IgD-negative memory B cell (primary cell): ENCODE measurements around the gene ANKRD11. TPM values are rescaled to one million over a fixed set of nuclear protein-coding genes. Genes with fewer than 3 reads are reported as not detected.
"Not testable (repeated sequence)": the region's sequence is repeated elsewhere in the genome, so short reads cannot be mapped to it uniquely, and the experiment has no call there.

Experiments
- H3K27ac Mint-ChIP-seq, 3 donors: one replicate each; pipeline ENCODE4 v1.8.0; 2020 to 2022; ENCODE audit warnings: mild to moderate bottlenecking in 3 of 3, mixed read lengths in 3 of 3, moderate library complexity in 1 of 3
- H3K27me3 Mint-ChIP-seq: one replicate; pipeline ENCODE4 v1.8.0; 2021; ENCODE audit warnings: mixed read lengths
- H3K36me3 Mint-ChIP-seq: one replicate; pipeline ENCODE4 v1.8.0; 2020; ENCODE audit warnings: mild to moderate bottlenecking, mixed read lengths
- H3K4me1 Mint-ChIP-seq, 3 donors: one replicate each; pipeline ENCODE4 v1.8.0; 2020 to 2022; ENCODE audit warnings: mixed read lengths in 3 of 3, mild to moderate bottlenecking in 1 of 3
- H3K4me3 Mint-ChIP-seq, 4 donors: one replicate each; pipeline ENCODE4 v1.8.0; 2020 to 2022; ENCODE audit warnings: mild to moderate bottlenecking in 4 of 4, mixed read lengths in 4 of 4, moderate library complexity in 3 of 4
- H3K9me3 Mint-ChIP-seq, 3 donors: one replicate each; pipeline ENCODE4 v1.8.0; 2020 to 2021; ENCODE audit warnings: mixed read lengths in 3 of 3, mild to moderate bottlenecking in 1 of 3
- polyA plus RNA-seq: library from polyadenylated mRNA; unstranded; fragments of 300-500 nt; fragmentation: Illumina TruSeq; gene quantifications from one replicate; pipeline ENCODE4 v1.2.3, GENCODE V29; 2021

Gene ANKRD11
- polyA plus RNA-seq, 1 donor from 2014 or later = 11.6 TPM

DNA sequence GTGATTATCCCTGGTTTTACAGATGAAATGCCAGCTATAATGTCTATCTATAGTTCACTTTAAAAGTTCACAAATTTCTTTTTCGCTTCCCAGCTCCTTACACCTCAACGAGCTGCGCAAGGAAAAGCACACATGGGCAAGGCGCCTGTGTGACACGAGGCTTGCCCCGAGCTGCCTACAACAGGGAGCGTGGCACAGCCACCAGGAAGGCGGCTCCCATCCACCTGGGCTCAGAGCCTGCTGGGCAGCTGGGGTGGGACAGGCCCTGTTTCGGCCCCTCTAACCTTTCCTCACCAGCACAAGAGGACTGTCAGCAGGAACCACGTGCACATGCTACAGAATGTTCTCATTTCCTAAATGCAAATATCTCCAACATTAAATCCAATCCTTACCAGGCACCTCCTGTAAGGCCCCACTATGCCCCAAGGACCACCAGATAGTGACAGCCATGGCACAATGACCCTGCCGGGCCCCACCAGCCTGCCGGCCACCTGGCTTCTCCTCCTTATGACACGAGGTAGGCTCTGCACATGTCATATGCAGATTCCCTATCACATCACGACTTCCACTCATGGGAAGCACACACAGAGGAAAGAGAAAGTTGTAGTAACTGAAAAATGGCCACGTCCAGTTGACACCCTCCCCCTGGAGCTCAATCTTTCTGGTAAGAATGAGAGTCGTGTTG, 180.8 kb downstream of the ANKRD11 start:
- Mint-ChIP-seq H3K27ac (peak overlapping the region in 1 of 3 donors; percentile 73), H3K36me3 (no peaks in the 10 kb centered on the region), H3K4me3 (no peak overlapping the region), H3K9me3 (no peaks in the 10 kb centered on the region), H3K27me3 (no peaks in the 10 kb centered on the region), H3K4me1 (peaks cover 31 to 41% (median 39%) of the 10 kb centered on the region in 3 donors)

DNA sequence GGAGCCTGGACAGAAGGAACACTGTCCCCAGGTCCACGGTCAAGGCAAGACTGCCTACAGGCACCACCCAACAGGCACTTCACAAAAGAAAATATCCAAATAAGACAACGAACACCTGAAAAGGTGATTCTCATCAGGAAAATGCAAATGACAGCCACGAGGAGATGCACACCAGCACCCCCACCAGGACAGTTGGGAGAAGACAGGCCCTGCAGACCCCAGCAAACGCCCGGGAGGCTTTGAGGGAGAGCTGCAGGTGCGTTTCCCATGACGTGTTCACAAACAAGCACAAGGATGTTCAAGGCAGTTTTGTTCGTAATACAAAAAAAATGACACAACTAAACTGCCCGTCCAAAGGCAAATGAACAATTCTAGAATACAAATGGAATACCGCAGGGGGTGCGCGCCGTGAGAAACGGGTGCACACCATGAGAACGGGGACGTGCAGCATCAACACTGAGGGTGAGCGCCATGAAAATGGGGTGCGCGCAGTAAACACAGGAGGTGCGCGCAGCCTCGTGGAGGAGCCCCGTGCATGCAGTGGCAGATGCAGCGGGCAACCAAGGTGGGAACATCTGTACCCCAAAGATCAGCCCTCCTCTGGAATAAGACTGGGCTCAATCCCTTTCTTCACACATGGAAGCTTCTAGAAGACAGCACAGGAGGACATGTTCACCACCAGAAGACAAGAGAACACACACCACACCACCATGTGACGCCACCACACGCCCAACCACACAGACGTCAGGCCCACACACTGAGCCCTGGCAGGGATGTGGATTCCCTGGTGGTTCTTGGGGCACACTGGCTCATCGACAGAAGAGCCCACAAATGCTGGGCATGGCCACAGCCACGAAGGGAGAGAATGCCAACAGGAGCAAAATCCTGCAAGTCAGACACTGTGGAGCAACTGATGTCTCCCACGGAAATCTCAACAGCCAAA, 181.7 kb downstream of the ANKRD11 start:
- Mint-ChIP-seq H3K27me3 (no peaks in the 10 kb centered on the region), H3K27ac (peak overlapping the region; percentile 53 to 89 (median 63)), H3K36me3 (no peaks in the 10 kb centered on the region), H3K4me3 (peak overlapping the region in 1 of 4 donors; percentile 51), H3K9me3 (no peaks in the 10 kb centered on the region), H3K4me1 (peaks cover 24 to 37% (median 33%) of the 10 kb centered on the region in 3 donors)

DNA sequence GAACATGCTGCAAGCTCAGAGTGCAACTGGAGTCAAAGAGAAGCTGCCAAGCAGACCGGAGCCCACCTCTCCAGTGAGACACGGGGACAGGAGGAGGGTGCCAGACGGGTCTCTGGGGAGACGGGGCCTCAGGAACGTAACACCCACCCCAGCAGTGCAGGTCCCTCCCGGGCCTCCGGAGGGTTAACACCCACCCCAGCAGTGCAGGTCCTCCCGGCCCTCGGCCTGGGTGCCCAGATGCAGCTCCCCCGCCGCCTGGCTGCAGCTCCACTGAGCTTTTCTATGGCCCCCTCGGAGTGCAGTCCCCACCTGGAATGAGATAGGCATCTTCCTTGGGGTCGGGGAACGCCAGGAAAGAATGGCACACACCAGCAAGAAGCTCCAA, 182.9 kb downstream of the ANKRD11 start:
- H3K4me3 Mint-ChIP-seq = peak overlapping the region in 1 of 4 donors; percentile 68
- H3K36me3 Mint-ChIP-seq = no peaks in the 10 kb centered on the region
- peaks cover 26 to 40% (median 29%) of the 10 kb centered on the region in 3 donors for H3K4me1 Mint-ChIP-seq
- peak overlapping the region in 1 of 3 donors; percentile 73 for H3K27ac Mint-ChIP-seq
- H3K9me3 Mint-ChIP-seq = no peaks in the 10 kb centered on the region
- no peaks in the 10 kb centered on the region for H3K27me3 Mint-ChIP-seq

DNA sequence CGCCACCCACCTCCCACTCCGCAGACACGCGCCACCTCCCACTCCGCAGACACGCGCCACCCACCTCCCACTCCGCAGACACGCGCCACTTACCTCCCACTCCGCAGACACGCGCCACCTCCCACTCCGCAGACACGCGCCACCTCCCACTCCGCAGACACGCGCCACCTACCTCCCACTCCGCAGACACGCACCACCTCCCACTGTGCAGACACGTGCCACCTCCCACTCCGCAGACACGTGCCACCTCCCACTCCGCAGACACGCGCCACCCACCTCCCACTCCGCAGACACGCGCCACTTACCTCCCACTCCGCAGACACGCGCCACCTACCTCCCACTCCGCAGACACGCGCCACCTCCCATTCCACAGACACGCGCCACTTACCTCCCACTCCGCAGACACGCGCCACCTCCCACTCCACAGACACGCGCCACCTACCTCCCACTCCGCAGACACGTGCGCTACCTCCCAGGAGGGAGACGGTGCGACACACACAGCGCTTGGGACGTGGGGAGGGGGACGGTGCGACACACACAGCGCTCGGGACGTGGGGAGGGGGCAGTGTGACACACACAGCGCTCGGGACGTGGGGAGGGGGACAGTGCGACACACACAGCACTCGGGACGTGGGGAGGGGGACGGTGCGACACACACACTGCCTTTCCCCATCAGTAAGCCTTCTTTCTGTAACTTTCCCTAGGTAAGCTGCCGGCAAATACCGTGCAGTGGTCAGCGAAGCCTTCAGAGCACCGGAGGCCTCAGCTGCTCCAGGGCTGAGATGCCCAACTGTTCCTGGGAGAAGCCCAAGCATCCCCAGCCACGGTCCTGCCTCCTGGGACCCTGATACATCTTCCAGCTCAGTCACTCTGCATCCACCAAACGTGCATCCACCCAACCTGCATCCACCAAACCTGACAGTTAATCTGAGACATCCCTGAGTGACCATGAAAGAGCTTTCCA, 183.6 kb downstream of the ANKRD11 start:
- not testable (repeated sequence) for H3K9me3 Mint-ChIP-seq, H3K27me3 Mint-ChIP-seq, H3K36me3 Mint-ChIP-seq
- H3K27ac Mint-ChIP-seq = peak overlapping the region in 1 of 3 donors; percentile 73
- peaks cover 28 to 41% (median 29%) of the 10 kb centered on the region in 3 donors for H3K4me1 Mint-ChIP-seq
- H3K4me3 Mint-ChIP-seq = peak overlapping the region in 1 of 4 donors; percentile 68

DNA sequence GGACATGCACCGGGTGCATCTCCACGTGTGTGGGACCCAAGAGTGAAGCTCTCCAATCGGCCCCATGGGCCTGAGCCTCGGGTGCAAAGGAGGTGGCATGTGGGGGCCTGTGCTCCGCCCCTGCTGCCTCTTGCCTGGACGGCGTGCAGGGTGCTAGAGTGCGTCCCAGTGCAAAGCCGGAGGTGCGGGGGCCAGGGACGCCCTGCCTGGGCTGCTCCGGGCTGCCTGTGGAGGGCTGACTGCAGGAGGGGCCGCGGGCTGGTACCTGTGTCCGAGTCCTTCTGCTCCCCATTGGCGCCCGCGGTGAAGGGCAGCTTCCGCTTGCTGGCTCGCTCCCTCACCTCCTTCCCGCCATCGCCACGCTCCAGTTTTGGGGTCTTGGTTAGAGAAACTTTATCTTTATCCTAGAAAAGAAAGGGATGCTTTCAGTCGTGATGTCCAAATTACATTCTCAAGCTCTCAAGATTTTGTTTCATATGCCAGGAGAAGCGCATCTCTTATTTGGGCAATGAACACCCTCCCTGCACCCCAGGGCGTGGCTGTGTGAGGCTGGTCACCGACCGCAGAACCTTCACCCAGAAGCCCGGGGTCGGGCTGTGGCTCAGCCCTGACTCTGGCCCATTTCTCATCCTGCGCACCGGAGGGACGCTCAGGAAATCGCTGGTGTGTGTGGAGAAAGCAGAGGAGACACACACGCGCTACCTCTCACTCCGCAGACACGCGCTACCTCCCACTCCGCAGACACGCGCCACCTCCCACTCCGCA, 185.2 kb downstream of the ANKRD11 start:
- H3K27me3 Mint-ChIP-seq = no peaks in the 10 kb centered on the region
- peaks cover 20 to 36% (median 21%) of the 10 kb centered on the region in 3 donors for H3K4me1 Mint-ChIP-seq
- H3K4me3 Mint-ChIP-seq = no peak overlapping the region
- H3K9me3 Mint-ChIP-seq = no peaks in the 10 kb centered on the region
- H3K27ac Mint-ChIP-seq = no peak overlapping the region
- H3K36me3 Mint-ChIP-seq = no peaks in the 10 kb centered on the region

DNA sequence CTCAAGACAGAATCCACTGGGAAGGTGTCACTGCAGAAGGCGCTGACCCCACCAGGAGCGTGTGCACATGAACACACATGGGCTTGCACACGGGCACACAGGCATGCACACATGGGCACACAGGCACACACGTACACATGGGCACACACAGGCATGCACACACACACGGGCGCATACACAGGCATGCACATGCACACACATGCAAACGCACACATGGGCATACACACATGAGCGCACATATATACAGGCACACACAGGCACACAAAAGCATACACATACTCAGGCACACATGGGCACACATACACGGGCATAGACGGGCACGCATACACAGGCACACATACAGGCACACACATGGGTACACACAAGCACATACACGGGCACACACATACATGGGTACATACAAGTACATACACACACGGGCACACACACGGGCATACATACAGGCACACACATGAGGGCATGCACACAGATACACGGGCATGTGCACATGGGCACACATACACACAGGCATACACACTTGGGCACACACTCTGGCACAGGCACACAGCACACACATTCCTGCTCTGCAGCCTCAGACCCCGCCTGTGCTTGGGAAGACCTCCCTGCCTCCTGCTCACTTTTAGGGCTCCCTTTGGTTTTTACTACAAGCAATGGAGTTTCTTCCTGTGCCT, 186.0 kb downstream of the ANKRD11 start:
- Mint-ChIP-seq H3K4me1 (peaks cover 15 to 31% (median 19%) of the 10 kb centered on the region in 3 donors), H3K27ac (peak overlapping the region in 1 of 3 donors; percentile 89), H3K4me3 (no peak overlapping the region), H3K36me3 (no peaks in the 10 kb centered on the region), H3K27me3 (no peaks in the 10 kb centered on the region), H3K9me3 (no peaks in the 10 kb centered on the region)

DNA sequence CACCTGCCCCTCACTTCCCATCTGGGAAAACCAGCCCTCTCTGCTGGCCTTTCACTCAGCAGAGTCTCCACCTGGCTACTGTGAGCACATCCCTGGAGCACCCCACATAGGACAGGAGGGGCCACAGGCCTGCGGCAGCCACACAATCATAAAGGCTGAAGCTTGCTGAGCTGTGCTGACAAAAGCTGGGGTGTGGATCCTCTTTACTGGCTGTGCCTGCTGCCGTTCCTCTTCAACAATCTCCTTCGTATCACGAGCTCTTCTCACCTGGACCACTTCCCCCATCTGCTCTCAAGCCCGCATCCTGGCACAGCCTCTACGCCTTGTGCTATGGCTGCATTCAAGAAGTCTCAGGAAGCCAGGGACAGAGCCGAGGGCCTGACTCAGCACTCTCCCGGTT, 186.7 kb downstream of the ANKRD11 start:
- H3K27ac Mint-ChIP-seq = peak overlapping the region in 2 of 3 donors; percentile 41 to 89
- H3K4me3 Mint-ChIP-seq = no peak overlapping the region
- no peaks in the 10 kb centered on the region for H3K9me3 Mint-ChIP-seq
- no peaks in the 10 kb centered on the region for H3K27me3 Mint-ChIP-seq
- H3K36me3 Mint-ChIP-seq = no peaks in the 10 kb centered on the region
- peaks cover 8 to 26% (median 19%) of the 10 kb centered on the region in 3 donors for H3K4me1 Mint-ChIP-seq

DNA sequence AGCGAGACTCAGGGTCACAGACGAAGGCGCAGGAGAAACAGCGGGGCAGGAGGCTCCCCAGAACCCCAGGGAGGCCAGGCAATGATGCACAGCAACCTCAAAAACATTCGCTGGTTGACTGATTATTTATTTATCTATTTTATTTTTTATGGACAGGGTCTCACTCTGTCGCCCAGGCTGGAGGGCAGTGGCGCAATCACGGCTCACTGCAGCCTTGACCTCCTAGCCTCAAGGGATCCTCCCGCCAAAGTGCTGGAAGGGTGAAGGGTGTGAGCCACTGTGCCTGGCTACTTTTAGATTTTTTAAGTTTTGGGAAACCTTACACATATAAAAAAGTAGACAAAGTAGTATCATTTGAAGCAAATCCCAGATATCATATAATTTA, 189.4 kb downstream of the ANKRD11 start:
- peaks cover 5 to 18% (median 18%) of the 10 kb centered on the region in 3 donors for H3K4me1 Mint-ChIP-seq
- no peaks in the 10 kb centered on the region for H3K9me3 Mint-ChIP-seq
- no peaks in the 10 kb centered on the region for H3K27me3 Mint-ChIP-seq
- no peak overlapping the region for H3K4me3 Mint-ChIP-seq
- H3K27ac Mint-ChIP-seq = peak overlapping the region in 1 of 3 donors; percentile 51
- peaks cover 2% of the 10 kb centered on the region for H3K36me3 Mint-ChIP-seq

DNA sequence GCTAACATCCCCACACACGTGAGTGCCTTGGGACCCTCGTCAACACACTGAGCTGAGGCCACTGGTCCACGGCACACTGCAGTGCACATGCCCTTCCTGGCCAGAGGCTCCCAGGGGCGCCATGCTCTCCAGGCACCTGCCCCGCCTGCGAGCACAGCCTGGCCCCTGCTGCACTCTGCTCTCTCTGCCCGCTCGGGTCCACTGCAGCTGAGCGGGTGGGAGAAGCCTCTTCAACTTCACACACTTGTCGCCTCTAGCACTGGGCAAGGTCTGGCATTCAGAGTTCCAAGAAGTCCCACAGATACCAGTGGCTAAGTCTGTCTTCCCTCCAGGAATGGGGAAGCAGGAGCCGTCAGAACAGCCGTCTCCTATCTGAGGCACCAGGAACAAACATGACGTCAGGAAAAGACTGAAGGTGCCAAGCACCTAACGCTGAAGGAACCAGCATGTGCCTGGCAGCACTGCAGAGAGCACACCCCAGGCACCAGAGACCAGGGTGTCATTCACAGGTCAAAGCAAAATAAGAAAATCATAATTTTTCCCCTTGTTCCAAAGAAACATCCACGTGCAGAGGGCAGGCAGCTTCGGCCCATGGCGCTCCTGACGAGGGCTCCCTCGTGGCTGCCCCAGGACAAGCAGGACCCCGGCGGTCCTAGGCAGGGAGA, 189.9 kb downstream of the ANKRD11 start:
- Mint-ChIP-seq H3K9me3 (no peaks in the 10 kb centered on the region), H3K4me3 (no peak overlapping the region), H3K36me3 (peaks cover 2% of the 10 kb centered on the region), H3K4me1 (peaks cover 5 to 18% (median 18%) of the 10 kb centered on the region in 3 donors), H3K27ac (peak overlapping the region in 2 of 3 donors; percentile 51 to 96), H3K27me3 (no peaks in the 10 kb centered on the region)

DNA sequence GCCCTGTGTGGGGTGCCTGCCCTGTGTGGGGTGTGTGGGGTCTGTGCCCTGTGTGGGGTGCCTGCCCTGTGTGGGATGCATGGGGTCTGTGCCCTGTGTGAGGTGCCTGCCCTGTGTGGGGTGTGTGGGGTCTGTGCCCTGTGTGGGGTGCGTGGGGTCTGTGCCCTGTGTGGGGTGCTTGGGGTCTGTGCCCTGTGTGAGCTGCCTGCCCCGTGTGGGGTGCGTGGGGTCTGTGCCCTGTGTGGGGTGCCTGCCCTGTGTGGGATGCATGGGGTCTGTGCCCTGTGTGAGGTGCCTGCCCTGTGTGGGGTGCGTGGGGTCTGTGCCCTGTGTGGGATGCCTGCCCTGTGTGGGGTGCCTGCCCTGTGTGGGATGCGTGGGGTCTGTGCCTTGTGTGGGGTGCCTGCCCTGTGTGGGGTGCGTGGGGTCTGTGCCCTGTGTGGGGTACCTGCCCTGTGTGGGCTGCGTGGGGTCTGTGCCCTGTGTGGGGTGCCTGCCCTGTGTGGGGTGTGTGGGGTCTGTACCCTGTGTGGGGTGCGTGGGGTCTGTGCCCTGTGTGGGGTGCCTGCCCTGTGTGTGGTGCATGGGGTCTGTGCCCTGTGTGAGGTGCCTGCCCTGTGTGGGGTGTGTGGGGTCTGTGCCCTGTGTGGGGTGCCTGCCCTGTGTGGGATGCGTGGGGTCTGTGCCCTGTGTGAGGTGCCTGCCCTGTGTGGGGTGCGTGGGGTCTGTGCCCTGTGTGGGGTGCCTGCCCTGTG, 190.8 kb downstream of the ANKRD11 start:
- not testable (repeated sequence) for H3K27ac Mint-ChIP-seq, H3K4me3 Mint-ChIP-seq, H3K36me3 Mint-ChIP-seq, H3K27me3 Mint-ChIP-seq, H3K9me3 Mint-ChIP-seq
- H3K4me1 Mint-ChIP-seq = peaks cover 5 to 18% (median 18%) of the 10 kb centered on the region in 3 donors

DNA sequence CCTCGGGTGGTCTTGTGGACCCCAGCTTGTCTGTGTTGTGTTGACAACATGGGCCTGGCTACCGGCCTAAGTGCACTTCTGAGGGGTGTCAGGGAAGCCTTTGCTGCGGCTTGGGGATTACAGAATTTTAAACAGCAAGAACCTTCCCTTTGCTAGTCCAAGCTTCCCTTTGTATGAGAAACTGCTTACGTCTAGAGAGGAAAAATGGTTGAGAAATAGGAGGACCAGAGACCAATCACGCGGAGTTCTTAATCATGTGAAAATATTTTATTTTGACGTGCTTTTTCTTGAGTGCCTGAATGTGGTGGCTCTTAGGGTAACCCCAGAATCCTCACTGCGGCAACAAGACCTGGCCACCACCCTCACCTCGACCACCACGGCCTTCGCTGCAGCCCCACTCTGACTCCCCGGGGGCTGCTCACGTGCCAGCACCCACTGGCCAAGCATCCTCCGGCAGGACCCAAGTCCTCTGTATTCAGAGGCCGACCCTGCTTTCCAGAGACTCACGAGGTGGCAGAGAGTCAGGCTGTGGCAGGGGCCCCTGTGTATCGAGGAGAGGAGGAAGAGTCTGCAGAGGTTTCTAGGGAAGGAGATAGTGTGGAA, 191.6 kb downstream of the ANKRD11 start:
- Mint-ChIP-seq H3K4me3 (no peak overlapping the region), H3K9me3 (no peaks in the 10 kb centered on the region), H3K36me3 (peaks cover 2% of the 10 kb centered on the region), H3K4me1 (peaks cover 5 to 15% (median 13%) of the 10 kb centered on the region in 3 donors), H3K27ac (no peak overlapping the region), H3K27me3 (no peaks in the 10 kb centered on the region)

DNA sequence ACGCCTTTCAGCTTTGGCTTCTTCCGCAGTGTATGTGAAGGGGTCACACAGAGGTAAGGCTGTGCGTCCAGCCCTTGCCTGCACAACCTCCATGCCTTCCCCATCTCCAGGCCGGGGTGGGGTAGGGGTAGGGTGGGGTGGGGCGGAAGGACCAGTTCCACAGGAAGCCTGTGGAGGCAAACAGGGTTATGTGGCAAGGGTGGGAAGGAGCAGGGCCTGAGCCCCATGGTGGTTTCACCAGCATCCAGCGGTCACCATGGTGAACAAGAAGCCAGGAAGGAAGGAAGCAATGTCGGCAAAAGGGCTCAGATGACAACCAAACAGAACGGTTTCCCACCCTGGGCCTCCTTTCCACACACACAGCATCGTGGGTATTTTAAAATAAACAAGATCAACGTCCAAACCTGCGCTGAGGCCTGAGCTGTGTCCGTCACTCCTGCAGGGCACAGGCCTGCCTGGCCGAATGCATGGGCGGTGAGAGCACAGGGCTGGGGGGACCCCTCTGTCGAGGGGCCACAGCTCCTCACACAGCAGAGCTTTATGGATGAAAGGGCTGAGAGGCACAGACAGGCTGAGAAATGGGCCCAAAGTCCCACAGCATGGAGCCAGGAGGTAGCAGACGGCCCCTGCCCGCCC, 192.3 kb downstream of the ANKRD11 start:
- H3K4me3 Mint-ChIP-seq = no peak overlapping the region

More for the DNA sequence above, 192.3 kb downstream of the ANKRD11 start:
- Mint-ChIP-seq H3K36me3 (peaks cover 2% of the 10 kb centered on the region), H3K27ac (peak overlapping the region in 1 of 3 donors; percentile 77), H3K27me3 (no peaks in the 10 kb centered on the region), H3K9me3 (no peaks in the 10 kb centered on the region), H3K4me1 (peaks cover 5 to 11% (median 8%) of the 10 kb centered on the region in 3 donors)
